Kidney epithelial cell (primary cell): ENCODE data around the gene AMOTL2. TPM values are rescaled to one million over a fixed set of nuclear protein-coding genes. Genes with fewer than 3 reads are reported as not detected.

Experiments
- DNase-seq: peaks from one replicate; pipeline ENCODE4 v3.0.0-alpha.2; 2010; ENCODE audit warnings: low read depth
- H3K27me3 ChIP-seq: 2 replicates; pipeline ENCODE4 v1.6.0; 2011; ENCODE audit warnings: low read length; ENCODE audit not compliant: control insufficient read depth, insufficient read depth
- H3K36me3 ChIP-seq: 2 replicates; pipeline ENCODE4 v1.5.1; 2011; ENCODE audit warnings: low read length; ENCODE audit not compliant: control insufficient read depth, insufficient read depth
- H3K4me3 ChIP-seq: 2 replicates; pipeline ENCODE4 v1.5.1; 2011; ENCODE audit warnings: low read depth, mild to moderate bottlenecking, control low read depth, low read length
- total RNA-seq: library from RNA; depleted of rRNA; stranded (reverse); fragments of >200 nt; gene quantifications from 2 replicates; pipeline ENCODE4 v1.2.3, GENCODE V29; 2015
- TF ChIP-seq, protein P1 (sequence below): IDR thresholded peaks from 2 replicates; pipeline ENCODE4 v1.5.1; 2011; ENCODE audit warnings: mild to moderate bottlenecking, moderate library complexity, low read length, control low read depth, inconsistent platforms; ENCODE audit not compliant: insufficient read depth, poor library complexity, severe bottlenecking

The AMOTL2 gene
- total RNA-seq, 1 donor from 2014 or later: 191 TPM

DNA sequence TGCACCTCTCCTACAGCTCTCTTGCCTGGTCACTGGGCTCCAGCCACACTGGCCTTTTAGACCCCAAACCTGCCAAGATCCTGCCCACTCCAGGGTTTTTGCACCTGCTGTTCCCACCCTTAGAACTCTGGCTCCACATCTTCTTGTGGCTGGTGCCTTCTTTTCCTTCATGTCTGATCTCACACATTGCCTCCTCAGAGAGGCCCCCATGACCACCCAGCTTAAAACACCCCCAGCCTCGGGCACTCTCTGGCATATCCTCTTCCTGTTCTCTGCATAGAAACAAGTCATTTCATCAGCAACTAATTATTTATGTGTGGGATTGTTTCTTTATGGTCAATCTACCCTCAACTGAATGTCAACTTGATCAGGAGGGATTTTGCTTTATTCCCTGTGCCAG is 14.0 kb upstream of the AMOTL2 start:
- DNase-seq: no peak
- TF ChIP-seq, protein P1, sequence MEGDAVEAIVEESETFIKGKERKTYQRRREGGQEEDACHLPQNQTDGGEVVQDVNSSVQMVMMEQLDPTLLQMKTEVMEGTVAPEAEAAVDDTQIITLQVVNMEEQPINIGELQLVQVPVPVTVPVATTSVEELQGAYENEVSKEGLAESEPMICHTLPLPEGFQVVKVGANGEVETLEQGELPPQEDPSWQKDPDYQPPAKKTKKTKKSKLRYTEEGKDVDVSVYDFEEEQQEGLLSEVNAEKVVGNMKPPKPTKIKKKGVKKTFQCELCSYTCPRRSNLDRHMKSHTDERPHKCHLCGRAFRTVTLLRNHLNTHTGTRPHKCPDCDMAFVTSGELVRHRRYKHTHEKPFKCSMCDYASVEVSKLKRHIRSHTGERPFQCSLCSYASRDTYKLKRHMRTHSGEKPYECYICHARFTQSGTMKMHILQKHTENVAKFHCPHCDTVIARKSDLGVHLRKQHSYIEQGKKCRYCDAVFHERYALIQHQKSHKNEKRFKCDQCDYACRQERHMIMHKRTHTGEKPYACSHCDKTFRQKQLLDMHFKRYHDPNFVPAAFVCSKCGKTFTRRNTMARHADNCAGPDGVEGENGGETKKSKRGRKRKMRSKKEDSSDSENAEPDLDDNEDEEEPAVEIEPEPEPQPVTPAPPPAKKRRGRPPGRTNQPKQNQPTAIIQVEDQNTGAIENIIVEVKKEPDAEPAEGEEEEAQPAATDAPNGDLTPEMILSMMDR: no peak
- Histone ChIP-seq H3K27me3 (no peaks in the 10 kb centered on the region), H3K36me3 (no peaks in the 10 kb centered on the region), H3K4me3 (no peak overlapping the region)

DNA sequence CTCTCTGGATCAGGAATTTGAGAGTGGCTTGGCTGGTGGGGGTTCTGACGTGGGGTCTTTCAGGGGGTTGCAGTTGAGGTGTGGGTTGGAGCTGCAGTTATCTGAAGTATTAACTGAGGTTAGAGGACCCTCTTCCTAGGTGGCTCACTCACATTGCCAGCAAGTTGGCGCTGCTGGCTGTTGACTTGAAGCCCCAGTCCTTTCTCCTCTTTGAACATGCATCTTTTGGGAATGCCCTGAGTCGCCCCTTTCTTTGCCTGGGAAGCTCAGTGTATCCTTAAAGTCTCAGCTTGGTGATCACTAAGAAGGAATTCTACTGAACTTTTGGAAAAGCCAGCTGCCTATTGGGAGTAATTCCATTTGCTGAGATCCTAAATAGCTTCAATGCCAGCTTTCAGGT is 13.0 kb upstream of the AMOTL2 start:
- DNase-seq: no peak
- Histone ChIP-seq H3K36me3 (no peaks in the 10 kb centered on the region), H3K4me3 (no peak overlapping the region), H3K27me3 (no peaks in the 10 kb centered on the region)
- TF ChIP-seq, protein P1: no peak

DNA sequence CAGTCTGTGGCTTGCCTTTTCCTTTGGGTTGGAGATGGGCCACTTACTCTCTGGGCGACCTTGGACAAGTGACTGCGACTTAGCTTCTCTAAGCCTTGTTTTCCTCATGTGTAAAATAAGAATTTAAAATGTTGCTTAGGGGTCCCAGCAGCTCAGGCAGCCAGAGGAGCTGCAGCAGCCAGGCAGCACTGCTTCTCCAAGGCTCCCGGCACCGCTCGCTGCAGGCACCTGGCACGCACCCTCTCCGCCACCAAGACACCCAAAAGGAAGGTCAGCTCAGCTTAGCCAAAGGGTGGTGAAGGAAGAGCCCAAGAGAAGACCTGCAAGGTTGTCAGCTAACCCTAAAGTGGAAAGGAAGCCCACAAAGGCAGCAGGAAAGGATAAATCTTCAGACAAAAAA is 10.7 kb upstream of the AMOTL2 start:
- TF ChIP-seq, protein P1: no peak
- Histone ChIP-seq H3K36me3 (no peaks in the 10 kb centered on the region), H3K27me3 (no peaks in the 10 kb centered on the region), H3K4me3 (no peak overlapping the region)
- no peak for DNase-seq

DNA sequence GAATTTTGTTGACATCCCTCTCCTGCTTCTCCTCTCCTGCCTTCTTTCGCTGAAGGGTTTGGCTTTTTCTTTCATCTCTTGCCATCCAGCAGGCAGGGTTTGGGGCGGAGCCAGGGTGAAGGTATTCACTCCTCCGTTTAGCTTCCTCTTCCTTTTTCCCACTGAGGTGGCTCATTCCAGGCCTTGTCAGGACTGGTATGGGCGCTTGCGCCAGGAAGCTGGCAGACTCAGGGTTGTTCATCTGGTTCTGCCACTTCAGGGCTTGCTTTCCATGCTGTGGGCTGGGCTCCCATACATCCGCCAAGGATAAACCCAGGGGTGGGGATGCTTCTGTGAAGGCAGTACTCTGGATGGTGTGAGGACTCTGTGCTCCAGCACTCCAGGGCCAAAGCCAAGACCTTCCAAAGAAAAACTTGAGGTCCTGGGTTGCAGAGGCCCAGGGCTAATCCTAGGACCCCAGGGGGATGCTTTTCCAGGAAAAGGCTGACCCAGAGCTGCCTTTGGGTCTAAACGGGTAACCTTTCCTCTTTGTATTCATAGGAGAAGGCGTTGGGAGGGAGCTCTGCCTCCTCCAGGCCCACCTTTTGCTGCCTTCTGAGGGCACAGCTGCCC is 7.7 kb upstream of the AMOTL2 start:
- TF ChIP-seq, protein P1: no peak
- Histone ChIP-seq H3K27me3 (no peaks in the 10 kb centered on the region), H3K36me3 (no peaks in the 10 kb centered on the region), H3K4me3 (no peak overlapping the region)
- peak; percentile 41 for DNase-seq

DNA sequence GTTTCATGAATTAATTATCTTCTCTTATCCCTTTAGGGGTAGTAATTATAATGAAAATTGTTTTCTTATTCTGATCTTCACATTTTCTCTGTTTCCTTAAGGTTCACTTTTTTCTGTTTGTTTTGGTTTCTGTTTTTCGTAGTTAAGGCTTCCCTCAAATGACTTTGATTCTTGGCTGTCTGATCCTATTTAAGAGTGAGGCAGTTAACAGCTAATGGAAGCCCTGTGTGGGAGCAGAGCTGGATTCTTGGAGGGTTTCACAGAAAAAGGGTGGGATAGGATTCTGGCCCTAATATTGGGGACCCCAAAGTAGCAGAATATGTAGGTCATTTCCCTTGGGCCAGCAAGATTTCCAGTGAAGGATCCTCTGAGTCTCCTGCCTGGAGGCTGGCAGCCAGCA is 6.8 kb upstream of the AMOTL2 start:
- H3K36me3 ChIP-seq: no peaks in the 10 kb centered on the region
- no peaks in the 10 kb centered on the region for H3K27me3 ChIP-seq
- TF ChIP-seq, protein P1: no peak
- DNase-seq: no peak
- H3K4me3 ChIP-seq: no peak overlapping the region

DNA sequence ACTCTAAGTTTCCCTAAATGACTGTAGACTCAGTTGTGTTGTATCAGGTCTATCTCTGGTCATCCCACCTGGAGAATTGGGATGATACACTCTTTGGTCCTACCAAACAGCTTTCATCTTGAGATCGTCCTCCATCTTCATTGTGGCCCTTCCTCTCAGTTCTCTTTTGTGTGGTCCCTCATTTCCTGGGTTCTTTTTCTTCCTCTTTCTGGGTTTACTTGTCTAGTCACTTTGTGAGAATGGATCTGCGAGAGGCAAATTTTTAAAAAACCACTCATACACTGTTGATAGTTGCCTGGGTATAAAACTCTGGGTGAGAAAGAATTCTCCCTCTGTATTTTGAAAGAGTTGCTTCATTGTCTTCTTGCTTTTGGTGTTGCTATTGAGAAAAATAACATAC is 6.0 kb upstream of the AMOTL2 start:
- no peaks in the 10 kb centered on the region for H3K27me3 ChIP-seq
- no peak overlapping the region for H3K4me3 ChIP-seq
- no peaks in the 10 kb centered on the region for H3K36me3 ChIP-seq
- no peak for DNase-seq
- TF ChIP-seq, protein P1: no peak
